ENCODE measurements around the gene SHC2. TPM values are rescaled to one million over a fixed set of nuclear protein-coding genes. Genes with fewer than 3 reads are reported as not detected.
A peak's percentile ranks its signal among the peaks of the same experiment; 100 is the strongest.

The SHC2 gene
- total and polyA plus RNA-seq, 9 of the 15 experiments (the other 6 are each of a cell fraction or from before 2014, with no cell fraction given) = 0.14 to 0.36 (median 0.17) TPM; not detected in 5

GRCh38 chr19:506404-507285 lies 45.8 kb upstream of the SHC2 start (continued):
- TF ChIP-seq NCOA4 (IDR thresholded peaks at IDR 0.05; ENCODE audit: partially characterized antibody) (no peak), ZNF121 (CRISPR knock-in tag; conservative IDR thresholded peaks at IDR 0.05) (no peak), HLTF (IDR thresholded peaks at IDR 0.05) (no peak), ZNF780A (CRISPR knock-in tag; IDR thresholded peaks at IDR 0.05) (no peak), CSDE1 (IDR thresholded peaks at IDR 0.05) (peak in 1 of 2 experiments; percentile 87; a peak in 2 of 4 replicates), CBX8 (IDR thresholded peaks at IDR 0.05; ENCODE audit: borderline replicate concordance, extremely low read depth, low read depth, low read length, poor library complexity, severe bottlenecking) (no peak), CBFB (CRISPR knock-in tag; IDR thresholded peaks at IDR 0.05) (peak; percentile 76; the same call in 1 of the 2 replicates), ATF7 (IDR thresholded peaks at IDR 0.05) (peak; percentile 54; the same call in 1 of the 2 replicates), CEBPG (CRISPR knock-in tag; IDR thresholded peaks at IDR 0.05) (no peak), CEBPG (tag; conservative IDR thresholded peaks at IDR 0.05 in 1 of 2, IDR thresholded peaks at IDR 0.05 in 1 of 2) (no peak), IRF9 (tag; IDR thresholded peaks at IDR 0.05) (no peak), ZBTB7A (IDR thresholded peaks at IDR 0.05; ENCODE audit: borderline replicate concordance, control insufficient read depth, low read depth, low read length) (peak; percentile 100), KHSRP (IDR thresholded peaks at IDR 0.05) (no peak), THAP7 (CRISPR knock-in tag; IDR thresholded peaks at IDR 0.05) (0 out of 2 replicates have a peak, but pooled peaks have one; percentile 28), PRMT5 (CRISPR knock-in tag; IDR thresholded peaks at IDR 0.05) (no peak), YBX1 (IDR thresholded peaks at IDR 0.05) (no peak), RBM34 (IDR thresholded peaks at IDR 0.05; ENCODE audit: borderline replicate concordance, insufficient read depth, low read length) (no peak), MNT (conservative IDR thresholded peaks at IDR 0.05) (peak; percentile 27 to 57; a peak in 2 of 4 replicates), RFX1 (IDR thresholded peaks at IDR 0.05) (peak; percentile 99), HCFC1 (IDR thresholded peaks at IDR 0.05; ENCODE audit: low read depth, low read length) (no peak), BRD4 (IDR thresholded peaks at IDR 0.05) (no peak), NR2C2 (CRISPR knock-in tag; IDR thresholded peaks at IDR 0.05) (0 out of 2 replicates have a peak, but pooled peaks have one; percentile 12), NR2C2 (tag; IDR thresholded peaks at IDR 0.05) (no peak), MED1 (CRISPR knock-in tag; IDR thresholded peaks at IDR 0.05; ENCODE audit: borderline replicate concordance) (no peak), ESRRB (CRISPR knock-in tag; IDR thresholded peaks at IDR 0.05; ENCODE audit: borderline replicate concordance) (no peak), MXI1 (IDR thresholded peaks at IDR 0.05; ENCODE audit: low read depth, low read length) (peak; percentile 89), NBN (IDR thresholded peaks at IDR 0.05; ENCODE audit: low read depth) (0 out of 2 replicates have a peak, but pooled peaks have one; percentile 30)

All from K562 (cell line).